NCI-H2227 treated with DMSO at 0.1 percent for 48 hours (cell line): ENCODE results near the gene ANAPC2.
A peak's percentile ranks its signal among the peaks of the same experiment; 100 is the strongest.

Source experiments
- DNase-seq: peaks from one replicate; lab custom pipeline; 2025; lab: John Stamatoyannopoulos, UW

The ANAPC2 gene

DNA sequence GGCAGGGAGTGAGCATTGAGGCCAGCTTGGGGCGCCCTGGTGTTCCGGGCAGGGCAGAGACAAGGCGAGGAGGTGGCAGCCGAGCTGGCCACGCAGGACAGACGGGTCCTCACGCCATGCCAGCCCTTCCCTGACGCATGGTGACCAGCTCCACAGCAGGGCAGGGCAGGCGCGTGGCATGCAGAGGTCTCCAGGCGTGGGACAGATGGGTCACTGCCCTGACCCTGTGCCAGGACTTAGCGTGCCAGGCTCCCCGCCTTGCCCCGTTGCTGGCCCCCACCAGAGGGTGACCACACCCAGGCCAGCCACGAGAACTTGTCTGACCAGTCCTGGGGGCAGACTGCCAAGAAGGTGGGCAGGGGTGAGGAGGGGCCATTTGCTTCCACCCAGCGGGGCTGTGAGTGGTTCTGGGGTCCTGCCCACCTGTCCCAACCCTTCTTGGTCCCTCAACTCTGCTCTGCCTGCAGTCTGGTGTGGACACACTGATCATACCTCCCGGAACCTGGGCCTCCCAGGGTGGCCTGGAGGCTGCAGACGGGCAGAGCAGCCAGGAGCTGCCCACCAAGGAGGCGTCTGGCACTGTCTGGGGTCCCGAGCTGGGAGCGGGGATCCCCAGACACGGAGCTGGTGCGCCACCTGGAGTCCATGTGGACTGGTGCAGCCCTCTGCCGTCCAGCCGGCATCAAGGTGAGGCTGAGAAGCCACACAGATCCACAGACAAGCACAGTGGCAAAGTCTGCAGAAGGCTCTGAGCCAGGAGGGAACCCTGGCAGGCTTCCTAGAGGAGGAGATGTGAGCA lies 38.9 kb upstream of the ANAPC2 start, which contains the start of gene RNF224:
Gene RNF224, plus strand, starts transcription at position 449 of the 799 bp plus-strand sequence. CDS start 834 bp downstream, outside the sequence.
- peak; percentile 18 for DNase-seq

GRCh38 chr9:137226338-137227053 lies 38.1 kb upstream of the ANAPC2 start:
- DNase-seq = no peak

DNA sequence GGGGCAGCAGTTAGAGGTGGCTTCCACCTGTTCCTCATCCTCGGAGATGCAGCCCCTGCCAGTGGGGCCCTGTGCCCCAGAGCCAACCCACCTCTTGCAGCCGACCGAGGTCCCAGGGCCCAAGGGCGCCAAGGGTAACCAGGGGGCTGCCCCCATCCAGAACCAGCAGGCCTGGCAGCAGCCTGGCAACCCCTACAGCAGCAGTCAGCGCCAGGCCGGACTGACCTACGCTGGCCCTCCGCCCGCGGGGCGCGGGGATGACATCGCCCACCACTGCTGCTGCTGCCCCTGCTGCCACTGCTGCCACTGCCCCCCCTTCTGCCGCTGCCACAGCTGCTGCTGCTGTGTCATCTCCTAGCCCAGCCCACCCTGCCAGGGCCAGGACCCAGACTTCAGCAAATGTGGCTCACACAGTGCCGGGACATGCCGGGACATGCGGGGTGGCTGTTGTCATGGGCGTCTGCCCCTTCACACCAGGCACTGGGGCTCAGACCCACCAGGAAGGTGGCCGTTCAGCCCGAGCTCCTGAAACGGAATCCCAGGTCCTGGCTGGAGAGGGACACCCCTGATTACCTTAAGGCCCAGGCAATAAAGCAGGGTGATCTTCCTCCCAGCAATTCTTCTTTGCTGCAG lies 37.5 kb upstream of the ANAPC2 start:
- no peak for DNase-seq

DNA sequence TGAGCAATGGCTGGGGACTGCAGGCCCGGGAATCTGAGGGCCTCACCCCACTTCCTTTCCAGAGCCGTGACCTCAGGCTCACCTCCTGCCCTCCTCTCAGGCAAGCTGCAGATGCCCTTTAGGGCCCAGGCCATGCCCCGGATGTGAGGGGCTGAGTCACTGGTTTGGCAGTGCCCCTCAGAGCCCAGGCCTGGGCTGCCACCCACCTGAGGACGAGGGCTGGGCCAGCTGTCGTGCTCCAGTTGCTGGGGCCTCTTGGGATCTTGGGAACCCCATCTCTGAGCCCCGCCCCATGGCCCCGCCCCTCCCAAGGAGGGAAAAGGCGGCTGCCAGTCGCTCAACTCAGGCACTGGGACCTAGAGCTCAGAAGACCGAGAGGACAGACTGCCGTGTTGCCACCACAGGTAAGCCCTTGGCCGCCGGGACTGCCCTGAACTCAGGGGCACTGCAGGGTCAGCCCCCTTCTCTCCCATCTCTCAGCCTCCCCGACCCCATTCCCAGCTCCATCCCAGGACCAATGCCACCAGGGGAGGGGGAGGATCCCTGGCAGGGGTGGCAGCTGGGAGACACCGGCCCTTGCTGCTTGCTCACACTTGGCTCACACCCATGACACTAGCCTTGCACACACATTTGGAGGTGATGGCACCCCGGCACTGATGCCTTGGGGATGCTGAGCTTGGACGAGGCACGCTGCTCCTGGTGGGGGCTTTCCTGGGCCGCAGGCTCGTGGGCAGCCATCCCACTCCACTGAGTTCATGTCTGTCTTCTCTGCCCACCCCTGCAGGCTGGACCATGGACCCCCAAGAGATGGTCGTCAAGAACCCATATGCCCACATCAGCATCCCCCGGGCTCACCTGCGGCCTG lies 36.7 kb upstream of the ANAPC2 start, which contains the start of gene CYSRT1:
Gene CYSRT1, plus strand, starts transcription at position 345 of the 865 bp plus-strand sequence. Its CDS starts 448 bp downstream, at position 793.
- DNase-seq = no peak

GRCh38 chr9:137223078-137223970 lies 35.0 kb upstream of the ANAPC2 start:
- DNase-seq = peak; percentile 88

GRCh38 chr9:137222190-137223077 lies 34.1 kb upstream of the ANAPC2 start, which contains the start of gene RNF208:
TSS of gene RNF208 (minus strand) at chr9:137222240. CDS start at chr9:137221212, 1,028 bp downstream.
- DNase-seq = no peak

GRCh38 chr9:137221506-137222111 lies 33.2 kb upstream of the ANAPC2 start:
- no peak for DNase-seq

GRCh38 chr9:137221095-137221505 lies 32.7 kb upstream of the ANAPC2 start:
- no peak for DNase-seq

DNA sequence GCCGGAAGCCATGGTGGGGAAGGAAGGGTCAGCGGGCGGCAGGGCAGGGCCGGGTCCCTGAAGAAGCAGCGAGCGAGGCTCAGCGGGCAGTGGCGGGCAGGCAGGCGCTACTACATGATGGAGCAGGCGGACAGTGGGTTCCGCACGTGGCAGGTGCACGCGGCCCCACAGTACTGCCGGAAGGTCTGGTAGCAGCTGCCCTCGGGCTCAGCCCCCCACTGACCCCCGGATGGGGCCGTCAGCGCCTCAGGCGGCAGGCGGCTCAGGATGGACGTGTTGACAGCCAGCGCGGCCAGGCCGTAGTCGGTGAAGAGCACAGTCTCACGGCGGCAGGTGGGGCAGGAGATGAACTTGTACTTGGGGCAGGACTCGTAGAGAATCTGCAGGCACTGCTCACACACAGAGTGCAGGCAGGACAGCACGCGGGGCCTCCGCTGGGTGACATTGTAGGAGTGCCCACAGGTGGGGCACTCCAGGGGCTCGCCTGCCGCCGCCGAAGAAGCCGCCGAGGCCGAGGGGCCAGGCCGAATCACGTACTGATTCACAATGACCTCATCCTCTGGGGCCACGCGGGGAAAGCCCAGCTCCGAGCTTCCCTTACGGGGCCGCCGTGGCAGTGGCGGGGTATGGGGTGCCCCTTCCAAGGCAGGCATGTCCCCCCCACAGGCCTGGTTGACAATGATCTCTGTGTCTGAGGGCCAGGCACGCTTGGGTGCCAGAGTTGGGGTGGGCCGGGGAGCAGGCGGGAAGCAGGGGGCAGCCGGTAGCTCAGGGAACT lies 32.1 kb upstream of the ANAPC2 start:
- no peak for DNase-seq

DNA sequence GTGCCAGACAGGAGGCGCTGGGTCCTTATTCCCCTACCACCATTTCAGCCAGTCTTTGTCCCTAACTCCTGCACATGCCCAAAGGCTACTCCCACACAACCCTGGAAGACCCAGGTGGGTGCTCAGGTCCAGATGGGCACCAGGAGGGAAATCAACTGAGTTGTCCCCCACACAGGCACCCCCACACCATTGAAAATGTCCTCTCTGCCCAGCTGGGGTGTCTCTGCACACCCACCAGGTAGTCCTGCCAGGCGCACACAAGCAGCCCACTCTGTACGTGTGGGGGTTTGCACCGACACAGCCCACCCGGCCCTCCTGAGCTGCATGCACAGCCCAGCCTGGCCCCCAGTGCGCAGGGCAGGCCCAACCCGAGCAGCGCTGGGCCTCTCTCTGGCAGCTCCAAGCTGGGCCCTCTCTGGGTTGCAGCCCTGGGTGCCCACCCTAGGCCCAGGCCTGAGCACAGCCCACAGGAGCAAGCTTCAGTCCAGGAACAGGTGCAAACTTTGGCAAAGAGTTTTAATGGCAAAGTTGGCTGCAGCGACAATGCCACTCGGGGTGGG lies 31.5 kb upstream of the ANAPC2 start:
- DNase-seq = no peak

DNA sequence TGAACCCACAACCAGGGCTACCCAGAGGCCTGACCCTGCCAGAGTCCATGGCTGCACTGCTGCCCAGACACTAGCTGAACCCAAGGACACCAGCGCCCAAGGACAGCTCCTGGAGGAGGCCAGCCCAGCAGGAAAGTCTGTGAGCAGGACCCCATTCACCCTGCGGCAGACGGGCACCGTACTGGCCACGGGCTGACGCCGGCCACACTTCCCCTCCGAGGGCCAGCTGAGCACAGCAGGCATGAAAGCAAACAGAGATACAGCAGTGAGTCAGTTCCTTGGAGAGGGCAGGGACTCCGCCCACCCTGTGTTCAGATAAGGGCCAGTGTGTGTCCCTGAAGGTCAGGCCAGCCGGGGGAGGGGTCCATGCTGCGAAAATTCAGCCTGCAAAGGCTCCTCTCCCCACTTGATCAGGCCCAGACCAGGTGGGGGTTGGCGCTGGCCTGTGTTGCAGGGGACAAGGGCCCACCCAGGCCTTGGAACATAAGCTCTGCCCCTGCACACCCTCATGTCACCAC lies 30.5 kb upstream of the ANAPC2 start:
- no peak for DNase-seq

GRCh38 chr9:137218212-137218753 lies 29.9 kb upstream of the ANAPC2 start:
- no peak for DNase-seq

- DNase-seq = peak; percentile 77
These were observed 29.2 kb upstream of the ANAPC2 start for GRCh38 chr9:137217276-137218211.

DNA sequence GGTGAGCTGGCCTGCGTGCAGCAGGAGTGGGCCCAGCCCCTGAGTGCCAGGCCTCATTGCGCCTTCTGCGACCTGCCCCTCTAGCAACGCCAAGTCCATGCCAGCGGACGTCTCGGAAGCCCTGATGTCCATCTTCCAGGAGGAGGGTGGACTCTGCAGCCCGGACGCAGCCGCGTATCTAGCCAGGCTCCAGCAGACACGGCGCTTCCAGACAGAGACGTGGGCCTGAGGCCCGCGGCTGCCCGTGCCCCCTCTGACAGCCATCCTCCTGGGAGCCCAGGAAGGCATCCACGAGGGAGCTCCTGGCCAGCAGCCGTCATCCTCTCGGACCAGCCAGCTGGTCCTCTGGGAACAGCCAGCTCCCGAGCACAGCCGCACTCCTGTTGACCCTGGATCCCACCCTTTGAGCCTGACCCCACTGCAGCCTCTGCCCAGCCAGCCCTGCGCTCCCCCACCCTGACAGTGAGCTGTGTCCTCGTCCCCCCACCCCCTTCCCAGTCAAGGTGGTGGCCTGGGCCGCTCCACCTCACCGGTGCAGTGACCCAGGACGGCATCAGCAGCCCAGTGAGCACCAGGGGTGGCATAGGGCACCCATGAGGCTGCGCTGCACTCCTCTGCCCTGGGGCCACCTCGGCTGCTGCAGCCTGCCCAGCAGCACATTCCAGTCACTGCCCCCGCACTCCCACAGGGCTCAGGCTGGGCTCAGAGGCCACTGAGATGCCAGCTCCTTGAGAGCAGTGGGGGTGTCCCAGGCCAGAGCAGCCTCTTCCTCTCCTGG lies 28.0 kb upstream of the ANAPC2 start:
- no peak for DNase-seq

DNA sequence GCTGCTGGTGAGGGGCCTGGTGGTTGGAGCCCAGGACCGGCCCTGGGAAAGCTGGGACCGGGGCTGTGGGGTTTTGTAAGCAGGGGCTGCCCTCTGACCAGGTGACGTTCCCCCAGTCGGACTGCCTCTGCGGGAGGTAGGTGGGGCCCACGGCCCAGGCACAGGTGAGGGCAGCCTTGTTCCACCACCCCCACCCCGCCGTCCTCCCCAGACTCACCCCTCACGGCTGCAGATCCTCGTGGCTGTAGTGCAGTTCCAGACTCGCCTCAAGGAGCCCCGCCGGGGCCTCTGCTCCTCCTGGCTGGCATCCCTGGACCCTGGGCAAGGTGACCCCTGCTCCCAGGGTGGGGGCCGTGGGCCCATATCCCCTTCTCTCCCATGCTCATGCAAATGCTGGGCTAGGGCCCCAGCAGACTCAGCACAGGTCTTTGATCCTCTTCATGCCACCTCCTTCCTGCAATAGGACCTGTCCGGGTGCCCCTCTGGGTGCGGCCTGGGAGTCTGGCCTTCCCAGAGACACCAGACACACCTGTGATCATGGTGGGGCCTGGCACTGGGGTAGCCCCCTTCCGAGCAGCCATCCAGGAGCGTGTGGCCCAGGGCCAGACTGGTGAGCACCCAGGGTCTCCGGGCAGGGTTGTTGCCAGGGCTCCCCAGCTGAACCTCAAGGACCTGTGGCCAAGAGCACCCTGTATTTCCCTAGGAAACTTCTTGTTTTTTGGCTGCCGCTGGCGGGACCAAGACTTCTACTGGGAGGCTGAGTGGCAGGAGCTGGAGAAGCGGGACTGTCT lies 27.0 kb upstream of the ANAPC2 start:
- DNase-seq = no peak
